Left colon (tissue), 2 donors: Measurements from ENCODE around the gene SLC6A19. TPM values are rescaled to one million over a fixed set of nuclear protein-coding genes. Genes with fewer than 3 reads are reported as not detected.

ENCODE experiments used
- ATAC-seq: fragments of 200-7000 bp; cut with Tn5 transposase; one replicate; pipeline ENCODE4 v1.9.1; 2020; ENCODE audit warnings: mild to moderate bottlenecking, moderate library complexity
- DNase-seq, 2 donors: peaks; one replicate each; pipeline ENCODE4 v3.0.0-alpha.2; 2020
- intact Hi-C, 2 donors: fragments of 100-400 bp; cut with DNase I in 1 of 2; cut with micrococcal nuclease in 1 of 2; formaldehyde crosslinking; loops; one replicate each; pipeline versions ENCODE4 v1.11.2 to v1.14.0; 2022; cut with DNase I, micrococcal nuclease
- total RNA-seq, 2 donors: library from RNA; stranded (reverse); fragmentation: NEBNext Ultra II Directional; extraction: Animal tissue kit (Norgen Biotek cat#: 25700); gene quantifications; one replicate each; pipeline ENCODE4 v1.2.1, GENCODE V29; 2021
- donor health status: DM: no; HTN: no; CAD: no.
- donor health status: DM: yes; HTN: yes; CAD: no.

SLC6A19 gene
- total RNA-seq, 2 donors from 2014 or later: 5.8 to 72.5 TPM

- ATAC-seq (no peak), DNase-seq (no peak)
- intact Hi-C loops: no loop called here
Measured at GRCh38 chr5:1214163-1214935, 13.0 kb downstream of the SLC6A19 start.

- intact Hi-C loops: no loop called here
- DNase-seq (no peak), ATAC-seq (no peak)
Measured at GRCh38 chr5:1214936-1215220, 13.5 kb downstream of the SLC6A19 start.

- DNase-seq (no peak), ATAC-seq (no peak)
- intact Hi-C loops: no loop called here
Measured at GRCh38 chr5:1215320-1216096, 14.1 kb downstream of the SLC6A19 start.

GRCh38 chr5:1216211-1216917 is 15.0 kb downstream of the SLC6A19 start:
- DNase-seq: no peak
- no peak for ATAC-seq
- intact Hi-C loops: no loop called here

- ATAC-seq (no peak), DNase-seq (no peak)
- intact Hi-C loops: no loop called here
Measured at GRCh38 chr5:1216918-1217295, 15.5 kb downstream of the SLC6A19 start.

- intact Hi-C loops: no loop called here
- ATAC-seq (peak; percentile 35), DNase-seq (no peak)
Measured at GRCh38 chr5:1217596-1218206, 16.3 kb downstream of the SLC6A19 start.

- DNase-seq (no peak), ATAC-seq (no peak)
- intact Hi-C loops: no loop called here
Measured at GRCh38 chr5:1218351-1219080, 17.1 kb downstream of the SLC6A19 start.

- intact Hi-C loops: no loop called here
- DNase-seq: no peak
- no peak for ATAC-seq
Measured at GRCh38 chr5:1219098-1219767, 17.8 kb downstream of the SLC6A19 start.

GRCh38 chr5:1219768-1220100 is 18.3 kb downstream of the SLC6A19 start:
- intact Hi-C loops: no loop called here
- no peak for ATAC-seq

GRCh38 chr5:1220351-1220750 is 19.0 kb downstream of the SLC6A19 start:
- no peak for ATAC-seq
- DNase-seq: no peak
- intact Hi-C loops: no loop called here

More at GRCh38 chr5:1219768-1220100, 18.3 kb downstream of the SLC6A19 start:
- no peak for DNase-seq

GRCh38 chr5:1220831-1221230 is 19.4 kb downstream of the SLC6A19 start:
- intact Hi-C loops: no loop called here
- no peak for ATAC-seq
- DNase-seq: no peak

- ATAC-seq (no peak), DNase-seq (no peak)
- intact Hi-C loops: no loop called here
Measured at GRCh38 chr5:1221721-1222120, 20.3 kb downstream of the SLC6A19 start.

- DNase-seq (no peak), ATAC-seq (no peak)
- intact Hi-C loops: no loop called here
Measured at GRCh38 chr5:1222147-1222546, 20.8 kb downstream of the SLC6A19 start.

GRCh38 chr5:1222621-1223277 is 21.4 kb downstream of the SLC6A19 start:
- DNase-seq (no peak), ATAC-seq (no peak)
- intact Hi-C loops: no loop called here

GRCh38 chr5:1223278-1223670 is 21.9 kb downstream of the SLC6A19 start:
- intact Hi-C loops: no loop called here
- ATAC-seq: no peak
- DNase-seq: no peak

GRCh38 chr5:1224631-1225030 is 23.2 kb downstream of the SLC6A19 start:
- DNase-seq: no peak
- ATAC-seq: no peak
- intact Hi-C loops: no loop called here

GRCh38 chr5:1225081-1225480 is 23.7 kb downstream of the SLC6A19 start, which contains the start of gene SLC6A18:
Gene SLC6A18, plus strand, starts transcription at chr5:1225381. Its CDS starts 97 bp downstream, at chr5:1225478.
- intact Hi-C loops: no loop called here
- DNase-seq (no peak), ATAC-seq (peak; percentile 9)

- DNase-seq (no peak), ATAC-seq (no peak)
- intact Hi-C loops: no loop called here
Measured at GRCh38 chr5:1226231-1226630, 24.8 kb downstream of the SLC6A19 start.
